Colonic mucosa (tissue), 4 donors: Measurements from ENCODE around the gene KANSL3. TPM values are rescaled to one million over a fixed set of nuclear protein-coding genes. Genes with fewer than 3 reads are reported as not detected.

Experiments
- DNase-seq: peaks from one replicate; pipeline ENCODE4 v3.0.0-alpha.2; 2020
- H3K27ac ChIP-seq: fragments of 200-600 bp; one replicate; pipeline ENCODE4 v1.8.0; 2021
- H3K27me3 ChIP-seq: fragments of 200-600 bp; one replicate; pipeline ENCODE4 v1.8.0; 2021
- H3K36me3 ChIP-seq: fragments of 200-600 bp; one replicate; pipeline ENCODE4 v1.8.0; 2021
- H3K4me1 ChIP-seq: fragments of 200-600 bp; one replicate; pipeline ENCODE4 v1.8.0; 2021; ENCODE audit warnings: mild to moderate bottlenecking
- H3K4me3 ChIP-seq: fragments of 200-600 bp; one replicate; pipeline ENCODE4 v1.8.0; 2021
- H3K9ac ChIP-seq, 2 donors: one replicate each; pipeline ENCODE4 v1.7.0; 2013; ENCODE audit warnings: control low read depth in 2 of 2, low read depth in 2 of 2, low read length in 2 of 2
- H3K9me3 ChIP-seq: fragments of 200-600 bp; one replicate; pipeline ENCODE4 v1.8.0; 2021
- CTCF ChIP-seq: fragments of 200-600 bp; IDR thresholded peaks from one replicate; pipeline ENCODE4 v1.8.0; 2022; ENCODE audit warnings: antibody characterized with exemption, mild to moderate bottlenecking
- intact Hi-C: fragments of 100-400 bp; cut with DNase I; formaldehyde crosslinking; loops from one replicate; pipeline ENCODE4 v1.14.1; 2022
- total RNA-seq, 2 donors: library from RNA; stranded (reverse); fragmentation: NEBNext Ultra II Directional in 1 of 2; extraction: Animal tissue kit (Norgen Biotek cat#: 25700) in 1 of 2; gene quantifications; one replicate each; pipeline ENCODE4 v1.2.1, GENCODE V29; 2021
- donor health status: healthy.
- donor health status: DM: no; HTN: no; CAD: no.
- donor health status: DM: no; HTN: no; CAD: no.

The KANSL3 gene
- total RNA-seq, 2 donors from 2014 or later, result 33.6 to 36.5 TPM

GRCh38 chr2:96625571-96626552, 12.2 kb downstream of the KANSL3 start:
- Histone ChIP-seq H3K27ac (no peak overlapping the region), H3K9me3 (no peaks in the 10 kb centered on the region), H3K9ac (no peak overlapping the region), H3K4me1 (no peaks in the 10 kb centered on the region), H3K36me3 (no peaks in the 10 kb centered on the region), H3K27me3 (no peaks in the 10 kb centered on the region), H3K4me3 (no peak overlapping the region)
- no peak for TF ChIP-seq CTCF
- DNase-seq, result no peak
- intact Hi-C loops, result no loop called here

- intact Hi-C loops, result no loop called here
- H3K36me3 ChIP-seq, result peaks cover 9% of the 10 kb centered on the region
- TF ChIP-seq CTCF, result no peak
- H3K4me1 ChIP-seq, result no peaks in the 10 kb centered on the region
- H3K4me3 ChIP-seq, result no peak overlapping the region
- no peak overlapping the region for H3K27ac ChIP-seq
- no peak overlapping the region for H3K9ac ChIP-seq
- no peak for DNase-seq
- H3K9me3 ChIP-seq, result no peaks in the 10 kb centered on the region
- H3K27me3 ChIP-seq, result no peaks in the 10 kb centered on the region
These were observed 15.0 kb downstream of the KANSL3 start for GRCh38 chr2:96623116-96623515.

DNA sequence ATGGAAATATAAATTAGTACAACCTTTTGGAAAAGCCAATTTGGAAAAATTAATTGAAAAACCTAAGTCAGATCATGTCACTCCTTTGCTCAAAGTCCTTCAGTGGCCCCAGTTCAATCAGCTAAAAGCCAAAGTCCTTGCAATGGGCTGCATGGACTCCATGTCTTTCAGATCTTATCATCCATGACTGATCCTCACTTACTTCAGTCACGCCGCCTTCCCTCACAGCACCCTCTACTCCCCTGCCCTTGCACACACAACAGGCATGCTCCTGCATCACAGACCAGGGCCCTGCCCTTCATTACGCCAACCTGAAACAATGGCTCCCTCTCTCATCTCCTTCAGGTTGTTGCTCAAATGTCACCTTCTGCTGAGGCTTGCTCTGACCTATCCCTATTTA, 15.6 kb downstream of the KANSL3 start:
- Histone ChIP-seq H3K4me1 (no peaks in the 10 kb centered on the region), H3K27ac (no peak overlapping the region), H3K9me3 (no peaks in the 10 kb centered on the region), H3K9ac (peak overlapping the region in 1 of 2 donors; percentile 4), H3K36me3 (peaks cover 9% of the 10 kb centered on the region), H3K27me3 (no peaks in the 10 kb centered on the region), H3K4me3 (no peak overlapping the region)
- TF ChIP-seq CTCF, result no peak
- intact Hi-C loops, result no loop called here
- no peak for DNase-seq

DNA sequence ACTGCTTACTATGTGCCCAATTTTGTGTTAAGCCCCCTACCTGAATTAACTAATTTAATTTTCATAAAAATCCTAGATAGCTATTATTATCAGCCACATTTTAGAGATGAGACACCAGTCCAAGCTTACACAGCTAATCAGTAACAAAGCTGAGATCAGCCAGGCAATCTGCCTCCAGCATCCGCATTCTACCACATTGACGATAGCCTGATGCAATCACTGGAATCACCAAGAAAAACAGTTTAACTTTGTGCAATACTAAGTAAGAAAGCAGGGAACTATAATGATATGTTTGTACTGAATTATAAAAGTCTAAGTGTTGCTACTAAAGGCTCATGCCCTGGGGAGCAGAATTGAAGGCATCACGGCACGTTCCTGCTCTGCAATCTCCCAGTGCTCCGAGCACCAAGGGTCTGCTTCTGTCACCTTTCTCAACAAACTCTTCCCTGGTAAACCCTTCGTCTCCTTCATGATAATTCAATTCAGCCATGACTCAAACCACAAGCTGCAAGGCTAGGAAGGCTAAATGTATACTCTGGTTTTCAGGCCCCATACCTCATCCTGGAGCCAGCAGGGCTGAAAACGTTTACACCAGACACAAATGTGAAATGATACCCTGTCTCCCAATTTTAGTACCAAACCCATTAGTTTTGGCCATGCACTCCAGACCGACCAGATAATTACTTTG, 19.4 kb downstream of the KANSL3 start:
- Histone ChIP-seq H3K27ac (no peak overlapping the region), H3K4me3 (no peak overlapping the region), H3K36me3 (peaks cover 9% of the 10 kb centered on the region), H3K27me3 (no peaks in the 10 kb centered on the region), H3K9me3 (no peaks in the 10 kb centered on the region), H3K4me1 (no peaks in the 10 kb centered on the region), H3K9ac (no peak overlapping the region)
- intact Hi-C loops, result loop anchor here (10.0 kb wide), 1 partner anchor 186 kb away; no protein-coding TSS in a partner anchor
- TF ChIP-seq CTCF, result no peak
- DNase-seq, result no peak

GRCh38 chr2:96617012-96617411, 21.1 kb downstream of the KANSL3 start:
- TF ChIP-seq CTCF, result no peak
- Histone ChIP-seq H3K9ac (no peak overlapping the region), H3K4me1 (no peaks in the 10 kb centered on the region), H3K27ac (no peak overlapping the region), H3K36me3 (peaks cover 24% of the 10 kb centered on the region), H3K4me3 (no peak overlapping the region), H3K9me3 (no peaks in the 10 kb centered on the region), H3K27me3 (no peaks in the 10 kb centered on the region)
- intact Hi-C loops, result loop anchor here (10.0 kb wide), 1 partner anchor 188 kb away; no protein-coding TSS in a partner anchor
- no peak for DNase-seq
